K562 (cell line): ENCODE results near the gene GABRD. TPM values are rescaled to one million over a fixed set of nuclear protein-coding genes. Genes with fewer than 3 reads are reported as not detected.

Experiments used
- CREB1 ChIP-seq, 2 experiments: sonication (generic) in 1 of 2; formaldehyde crosslinking in 1 of 2; IDR thresholded peaks; 2 replicates each; pipeline versions ENCODE4 v1.6.1 to v1.8.0; 2012 to 2022; ENCODE audit warnings: inconsistent platforms in 1 of 2, mild to moderate bottlenecking in 1 of 2, missing genetic modification reagents in 1 of 2, moderate library complexity in 1 of 2
- CREM ChIP-seq: IDR thresholded peaks from 2 replicates; pipeline ENCODE4 v1.6.1; 2014; ENCODE audit warnings: antibody characterized with exemption, low read depth
- FOXA3 ChIP-seq, 2 experiments: fragments of 450-650 bp in 1 of 2; sonication (generic) in 1 of 2; formaldehyde crosslinking; IDR thresholded peaks in 1 of 2; conservative IDR thresholded peaks in 1 of 2; 2 replicates each; pipeline versions ENCODE4 v1.4.0 to v1.8.0; 2020 to 2022; ENCODE audit warnings: mild to moderate bottlenecking in 2 of 2, missing genetic modification reagents in 1 of 2
- HCFC1 ChIP-seq: IDR thresholded peaks from 2 replicates; pipeline ENCODE4 v1.6.1; 2012; ENCODE audit warnings: low read depth, low read length, improper control_type of control experiment
- HEY1 ChIP-seq: fragments of 250-450 bp; sonication (Bioruptor Pico); IDR thresholded peaks from 2 replicates; pipeline ENCODE4 v1.5.0; 2020; ENCODE audit warnings: mild to moderate bottlenecking, moderate library complexity, borderline replicate concordance
- HNRNPH1 ChIP-seq: fragments of 200-400 bp; formaldehyde crosslinking; optimal IDR thresholded peaks from 2 replicates; pipeline ENCODE3; 2017; ENCODE audit warnings: low read depth, mild to moderate bottlenecking, low read length, moderate library complexity
- MED1 ChIP-seq: sonication (generic); formaldehyde crosslinking; IDR thresholded peaks from 2 replicates; pipeline ENCODE4 v1.8.1; 2023; ENCODE audit warnings: missing genetic modification reagents, borderline replicate concordance
- MTA1 ChIP-seq: fragments of 450-650 bp; IDR thresholded peaks from 2 replicates; pipeline ENCODE4 v1.6.1; 2017; ENCODE audit warnings: borderline replicate concordance
- NR1H2 ChIP-seq: sonication (generic); formaldehyde crosslinking; IDR thresholded peaks from 2 replicates; pipeline ENCODE4 v1.4.0; 2020; ENCODE audit warnings: mild to moderate bottlenecking, missing genetic modification reagents
- ZNF175 ChIP-seq: fragments of 200-800 bp; sonication (Bioruptor generic); IDR thresholded peaks from 2 replicates; pipeline ENCODE4 v1.6.1; 2016; ENCODE audit warnings: low read depth, mild to moderate bottlenecking, missing genetic modification characterization, missing compliant biosample characterization
- ZNF354B ChIP-seq: fragments of 250-450 bp; sonication (Bioruptor Pico); IDR thresholded peaks from 2 replicates; pipeline ENCODE4 v1.4.0; 2020
- polyA plus RNA-seq, 8 experiments: library from polyadenylated mRNA; depleted of rRNA in 4 of 8; stranded (reverse) in 5 of 8; unstranded in 3 of 8; fragments of >200 nt; fragmentation: Nextera tagmentation in 2 of 8; fragmentation: Illumina TruSeq in 1 of 8; extraction: Ambion mirVana in 2 of 8; extraction: Trizol in 1 of 8; gene quantifications; 2 replicates each; pipeline versions ENCODE4 v1.2.1 to v1.2.3, GENCODE V29; 2011 to 2014; ENCODE audit warnings: inconsistent platforms in 1 of 8, missing spikeins in 1 of 8
- total RNA-seq, 7 experiments: library from RNA; depleted of rRNA in 6 of 7; stranded (reverse); fragments of >200 nt in 6 of 7; fragmentation: Illumina TruSeq in 2 of 7; extraction: Trizol in 2 of 7; gene quantifications; 2 replicates each; pipeline versions ENCODE4 v1.2.1 to v1.2.3, GENCODE V29; 2011 to 2021; ENCODE audit warnings: low replicate concordance in 1 of 7
- TF ChIP-seq, protein P1 (sequence below), 2 experiments: fragments of 450-650 bp in 1 of 2; sonication (generic) in 1 of 2; formaldehyde crosslinking in 1 of 2; IDR thresholded peaks in 1 of 2; conservative IDR thresholded peaks in 1 of 2; 2 replicates each; pipeline versions ENCODE4 v1.6.1 to v1.8.1; 2016 to 2023; ENCODE audit warnings: mild to moderate bottlenecking in 2 of 2, moderate library complexity in 2 of 2, inconsistent platforms in 1 of 2, missing genetic modification reagents in 1 of 2
- TF ChIP-seq, protein P2 (sequence below): fragments of 250-450 bp; sonication (Bioruptor Pico); IDR thresholded peaks from 2 replicates; pipeline ENCODE4 v1.5.0; 2020; ENCODE audit warnings: mild to moderate bottlenecking, borderline replicate concordance
- TF ChIP-seq, protein P3 (sequence below), 2 experiments: fragments of 200-800 bp in 1 of 2; sonication (Bioruptor generic) in 1 of 2; sonication (generic) in 1 of 2; formaldehyde crosslinking in 1 of 2; IDR thresholded peaks in 1 of 2; conservative IDR thresholded peaks in 1 of 2; 2 replicates each; pipeline versions ENCODE4 v1.5.0 to v1.6.1; 2016 to 2020; ENCODE audit warnings: missing compliant biosample characterization in 1 of 2, missing genetic modification characterization in 1 of 2, missing genetic modification reagents in 1 of 2
- TF ChIP-seq, protein P4 (sequence below): fragments of 450-650 bp; IDR thresholded peaks from 2 replicates; pipeline ENCODE4 v1.6.1; 2016; ENCODE audit warnings: antibody characterized with exemption
- TF ChIP-seq, protein P5 (sequence below): IDR thresholded peaks from 2 replicates; pipeline ENCODE4 v1.6.1; 2011; ENCODE audit warnings: borderline replicate concordance, low read depth, mild to moderate bottlenecking, moderate library complexity, low read length; ENCODE audit not compliant: insufficient read depth, poor library complexity, severe bottlenecking

The GABRD gene
- total and polyA plus RNA-seq, 9 of the 15 experiments (the other 6 are each of a cell fraction or from before 2014, with no cell fraction given), result 0.07 TPM; not detected in 8

DNA sequence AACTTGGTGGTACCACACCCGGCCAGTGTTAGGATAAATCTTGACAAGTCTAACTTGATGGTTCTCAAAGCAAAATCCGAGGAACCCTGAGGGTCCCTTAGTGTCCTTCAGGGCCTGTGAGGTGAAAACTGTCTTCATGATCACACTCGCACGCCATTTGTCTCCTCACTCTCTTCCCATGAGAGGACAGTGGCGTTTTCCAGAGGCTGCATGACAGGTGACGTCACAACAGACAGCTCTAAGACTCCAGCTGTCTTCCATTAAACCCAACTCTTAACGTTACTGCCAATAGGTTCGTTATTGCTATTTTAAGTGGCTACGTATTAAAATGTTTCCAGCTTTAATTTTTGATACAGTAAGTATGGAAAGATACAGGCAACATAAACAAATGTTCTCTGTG, 29.4 kb upstream of the GABRD start (continued):
- TF ChIP-seq, protein P1, sequence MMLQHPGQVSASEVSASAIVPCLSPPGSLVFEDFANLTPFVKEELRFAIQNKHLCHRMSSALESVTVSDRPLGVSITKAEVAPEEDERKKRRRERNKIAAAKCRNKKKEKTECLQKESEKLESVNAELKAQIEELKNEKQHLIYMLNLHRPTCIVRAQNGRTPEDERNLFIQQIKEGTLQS (IDR thresholded peaks at IDR 0.05), result peak; percentile 57
- TF ChIP-seq, protein P1 (CRISPR knock-in tag; conservative IDR thresholded peaks at IDR 0.05), result no peak
- TF ChIP-seq MTA1, result 0 out of 2 replicates have a peak, but pooled peaks have one; percentile 18
- 0 out of 2 replicates have a peak, but pooled peaks have one; percentile 8 for TF ChIP-seq ZNF175
- TF ChIP-seq CREB1 (IDR thresholded peaks at IDR 0.05), result no peak
- TF ChIP-seq CREB1 (CRISPR knock-in tag; IDR thresholded peaks at IDR 0.05), result peak; percentile 16; the same call in 1 of the 2 replicates
- TF ChIP-seq FOXA3 (CRISPR knock-in tag; conservative IDR thresholded peaks at IDR 0.05 in 1 of 2, IDR thresholded peaks at IDR 0.05 in 1 of 2), result no peak
- TF ChIP-seq ZNF354B, result no peak
- TF ChIP-seq HCFC1, result no peak
- TF ChIP-seq, protein P2, sequence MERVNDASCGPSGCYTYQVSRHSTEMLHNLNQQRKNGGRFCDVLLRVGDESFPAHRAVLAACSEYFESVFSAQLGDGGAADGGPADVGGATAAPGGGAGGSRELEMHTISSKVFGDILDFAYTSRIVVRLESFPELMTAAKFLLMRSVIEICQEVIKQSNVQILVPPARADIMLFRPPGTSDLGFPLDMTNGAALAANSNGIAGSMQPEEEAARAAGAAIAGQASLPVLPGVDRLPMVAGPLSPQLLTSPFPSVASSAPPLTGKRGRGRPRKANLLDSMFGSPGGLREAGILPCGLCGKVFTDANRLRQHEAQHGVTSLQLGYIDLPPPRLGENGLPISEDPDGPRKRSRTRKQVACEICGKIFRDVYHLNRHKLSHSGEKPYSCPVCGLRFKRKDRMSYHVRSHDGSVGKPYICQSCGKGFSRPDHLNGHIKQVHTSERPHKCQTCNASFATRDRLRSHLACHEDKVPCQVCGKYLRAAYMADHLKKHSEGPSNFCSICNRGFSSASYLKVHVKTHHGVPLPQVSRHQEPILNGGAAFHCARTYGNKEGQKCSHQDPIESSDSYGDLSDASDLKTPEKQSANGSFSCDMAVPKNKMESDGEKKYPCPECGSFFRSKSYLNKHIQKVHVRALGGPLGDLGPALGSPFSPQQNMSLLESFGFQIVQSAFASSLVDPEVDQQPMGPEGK, result no peak
- no peak for TF ChIP-seq MED1 (CRISPR knock-in tag)
- TF ChIP-seq NR1H2 (CRISPR knock-in tag), result 0 out of 2 replicates have a peak, but pooled peaks have one; percentile 30
- TF ChIP-seq HNRNPH1, result no peak
- no peak for TF ChIP-seq HEY1 (CRISPR knock-in tag)
- TF ChIP-seq, protein P3, sequence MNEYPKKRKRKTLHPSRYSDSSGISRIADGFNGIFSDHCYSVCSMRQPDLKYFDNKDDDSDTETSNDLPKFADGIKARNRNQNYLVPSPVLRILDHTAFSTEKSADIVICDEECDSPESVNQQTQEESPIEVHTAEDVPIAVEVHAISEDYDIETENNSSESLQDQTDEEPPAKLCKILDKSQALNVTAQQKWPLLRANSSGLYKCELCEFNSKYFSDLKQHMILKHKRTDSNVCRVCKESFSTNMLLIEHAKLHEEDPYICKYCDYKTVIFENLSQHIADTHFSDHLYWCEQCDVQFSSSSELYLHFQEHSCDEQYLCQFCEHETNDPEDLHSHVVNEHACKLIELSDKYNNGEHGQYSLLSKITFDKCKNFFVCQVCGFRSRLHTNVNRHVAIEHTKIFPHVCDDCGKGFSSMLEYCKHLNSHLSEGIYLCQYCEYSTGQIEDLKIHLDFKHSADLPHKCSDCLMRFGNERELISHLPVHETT (CRISPR knock-in tag; conservative IDR thresholded peaks at IDR 0.05 in 1 of 2, IDR thresholded peaks at IDR 0.05 in 1 of 2), result 0 out of 4 replicates have a peak, but pooled peaks of 1 of the 2 experiments have one; percentile 25
- TF ChIP-seq, protein P4, sequence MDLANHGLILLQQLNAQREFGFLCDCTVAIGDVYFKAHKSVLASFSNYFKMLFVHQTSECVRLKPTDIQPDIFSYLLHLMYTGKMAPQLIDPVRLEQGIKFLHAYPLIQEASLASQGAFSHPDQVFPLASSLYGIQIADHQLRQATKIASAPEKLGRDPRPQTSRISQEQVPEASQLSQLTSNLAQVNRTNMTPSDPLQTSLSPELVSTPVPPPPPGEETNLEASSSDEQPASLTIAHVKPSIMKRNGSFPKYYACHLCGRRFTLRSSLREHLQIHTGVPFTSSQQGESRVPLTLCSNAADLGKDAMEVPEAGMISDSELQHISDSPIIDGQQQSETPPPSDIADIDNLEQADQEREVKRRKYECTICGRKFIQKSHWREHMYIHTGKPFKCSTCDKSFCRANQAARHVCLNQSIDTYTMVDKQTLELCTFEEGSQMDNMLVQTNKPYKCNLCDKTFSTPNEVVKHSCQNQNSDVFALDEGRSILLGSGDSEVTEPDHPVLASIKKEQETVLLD, result no peak
- TF ChIP-seq, protein P5, sequence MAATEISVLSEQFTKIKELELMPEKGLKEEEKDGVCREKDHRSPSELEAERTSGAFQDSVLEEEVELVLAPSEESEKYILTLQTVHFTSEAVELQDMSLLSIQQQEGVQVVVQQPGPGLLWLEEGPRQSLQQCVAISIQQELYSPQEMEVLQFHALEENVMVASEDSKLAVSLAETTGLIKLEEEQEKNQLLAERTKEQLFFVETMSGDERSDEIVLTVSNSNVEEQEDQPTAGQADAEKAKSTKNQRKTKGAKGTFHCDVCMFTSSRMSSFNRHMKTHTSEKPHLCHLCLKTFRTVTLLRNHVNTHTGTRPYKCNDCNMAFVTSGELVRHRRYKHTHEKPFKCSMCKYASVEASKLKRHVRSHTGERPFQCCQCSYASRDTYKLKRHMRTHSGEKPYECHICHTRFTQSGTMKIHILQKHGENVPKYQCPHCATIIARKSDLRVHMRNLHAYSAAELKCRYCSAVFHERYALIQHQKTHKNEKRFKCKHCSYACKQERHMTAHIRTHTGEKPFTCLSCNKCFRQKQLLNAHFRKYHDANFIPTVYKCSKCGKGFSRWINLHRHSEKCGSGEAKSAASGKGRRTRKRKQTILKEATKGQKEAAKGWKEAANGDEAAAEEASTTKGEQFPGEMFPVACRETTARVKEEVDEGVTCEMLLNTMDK, result no peak
- TF ChIP-seq CREM, result peak; percentile 64
